ENCODE data around the gene DDB1. TPM values are rescaled to one million over a fixed set of nuclear protein-coding genes. Genes with fewer than 3 reads are reported as not detected.
A peak's percentile ranks its signal among the peaks of the same experiment; 100 is the strongest.

The DDB1 gene
- total and polyA plus RNA-seq, 9 of the 15 experiments (the other 6 are each of a cell fraction or from before 2014, with no cell fraction given), result 172 to 361 (median 266) TPM

DNA sequence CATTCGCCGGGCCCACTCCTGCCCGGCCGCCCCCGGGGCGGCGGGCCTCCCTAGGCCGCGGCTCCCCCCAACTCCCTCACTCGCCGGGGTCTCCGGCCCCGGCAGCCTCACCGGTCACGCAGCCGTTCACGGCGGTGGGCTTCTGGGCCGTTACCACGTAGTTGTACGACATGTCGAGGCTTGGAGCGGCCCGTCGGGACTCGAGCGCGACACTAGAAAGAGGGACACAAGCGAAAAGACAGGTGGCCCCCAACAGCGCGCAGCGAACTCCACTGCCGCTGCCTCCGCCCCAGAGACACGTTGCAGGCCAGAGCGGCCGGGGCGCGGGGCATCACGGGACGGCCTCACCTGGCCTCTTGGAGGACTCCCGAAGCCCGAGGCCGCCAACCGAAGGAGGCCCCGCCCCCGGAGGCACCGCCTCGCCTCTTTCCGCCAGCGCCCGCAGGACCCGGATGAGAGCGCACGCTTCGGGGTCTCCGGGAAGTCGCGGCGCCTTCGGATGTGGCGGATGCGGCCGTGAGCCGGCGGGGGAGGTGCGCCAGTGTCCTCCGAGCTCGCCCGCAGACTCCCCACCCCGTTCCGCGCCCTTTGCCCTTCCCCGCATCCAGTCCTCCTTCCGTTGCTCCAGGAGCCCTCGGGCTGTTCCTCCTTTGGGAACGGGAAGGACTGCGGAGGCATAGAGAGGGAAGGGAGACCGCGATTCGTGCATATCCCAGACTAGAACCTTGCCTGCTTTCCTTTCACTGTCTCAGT lies at the start of gene DDB1, which contains the start of gene TKFC (continued):
- no peak for TF ChIP-seq RAD51 (IDR thresholded peaks at IDR 0.05; ENCODE audit: borderline replicate concordance, low read depth)
- no peak for TF ChIP-seq ZNF778 (CRISPR knock-in tag; IDR thresholded peaks at IDR 0.05)
- no peak for TF ChIP-seq SRSF7 (optimal IDR thresholded peaks at IDR 0.05; ENCODE audit: low read depth, low read length)
- TF ChIP-seq SPI1 (IDR thresholded peaks at IDR 0.05; ENCODE audit: borderline replicate concordance, low read depth, low read length), result peak; percentile 32; the same call in 1 of the 2 replicates
- TF ChIP-seq TEAD4 (IDR thresholded peaks at IDR 0.05; ENCODE audit: low read length), result no peak
- TF ChIP-seq TEAD4 (CRISPR knock-in tag; IDR thresholded peaks at IDR 0.05; ENCODE audit: borderline replicate concordance), result no peak
- TF ChIP-seq, protein P1, sequence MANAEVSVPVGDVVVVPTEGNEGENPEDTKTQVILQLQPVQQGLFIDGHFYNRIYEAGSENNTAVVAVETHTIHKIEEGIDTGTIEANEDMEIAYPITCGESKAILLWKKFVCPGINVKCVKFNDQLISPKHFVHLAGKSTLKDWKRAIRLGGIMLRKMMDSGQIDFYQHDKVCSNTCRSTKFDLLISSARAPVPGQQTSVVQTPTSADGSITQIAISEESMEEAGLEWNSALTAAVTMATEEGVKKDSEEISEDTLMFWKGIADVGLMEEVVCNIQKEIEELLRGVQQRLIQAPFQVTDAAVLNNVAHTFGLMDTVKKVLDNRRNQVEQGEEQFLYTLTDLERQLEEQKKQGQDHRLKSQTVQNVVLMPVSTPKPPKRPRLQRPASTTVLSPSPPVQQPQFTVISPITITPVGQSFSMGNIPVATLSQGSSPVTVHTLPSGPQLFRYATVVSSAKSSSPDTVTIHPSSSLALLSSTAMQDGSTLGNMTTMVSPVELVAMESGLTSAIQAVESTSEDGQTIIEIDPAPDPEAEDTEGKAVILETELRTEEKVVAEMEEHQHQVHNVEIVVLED (CRISPR knock-in tag; IDR thresholded peaks at IDR 0.05), result peak; percentile 63; the same call in 1 of the 2 replicates
- no peak for TF ChIP-seq HDAC8 (tag; IDR thresholded peaks at IDR 0.05)
- TF ChIP-seq KLF6 (CRISPR knock-in tag; IDR thresholded peaks at IDR 0.05; ENCODE audit: borderline replicate concordance), result 0 out of 2 replicates have a peak, but pooled peaks have one; percentile 67
- TF ChIP-seq GTF2F1 (IDR thresholded peaks at IDR 0.05; ENCODE audit: low read depth, low read length), result peak; percentile 75; the same call in 1 of the 2 replicates
- TF ChIP-seq, protein P2, sequence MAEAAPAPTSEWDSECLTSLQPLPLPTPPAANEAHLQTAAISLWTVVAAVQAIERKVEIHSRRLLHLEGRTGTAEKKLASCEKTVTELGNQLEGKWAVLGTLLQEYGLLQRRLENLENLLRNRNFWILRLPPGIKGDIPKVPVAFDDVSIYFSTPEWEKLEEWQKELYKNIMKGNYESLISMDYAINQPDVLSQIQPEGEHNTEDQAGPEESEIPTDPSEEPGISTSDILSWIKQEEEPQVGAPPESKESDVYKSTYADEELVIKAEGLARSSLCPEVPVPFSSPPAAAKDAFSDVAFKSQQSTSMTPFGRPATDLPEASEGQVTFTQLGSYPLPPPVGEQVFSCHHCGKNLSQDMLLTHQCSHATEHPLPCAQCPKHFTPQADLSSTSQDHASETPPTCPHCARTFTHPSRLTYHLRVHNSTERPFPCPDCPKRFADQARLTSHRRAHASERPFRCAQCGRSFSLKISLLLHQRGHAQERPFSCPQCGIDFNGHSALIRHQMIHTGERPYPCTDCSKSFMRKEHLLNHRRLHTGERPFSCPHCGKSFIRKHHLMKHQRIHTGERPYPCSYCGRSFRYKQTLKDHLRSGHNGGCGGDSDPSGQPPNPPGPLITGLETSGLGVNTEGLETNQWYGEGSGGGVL (CRISPR knock-in tag; IDR thresholded peaks at IDR 0.05), result no peak
- TF ChIP-seq, protein P3, sequence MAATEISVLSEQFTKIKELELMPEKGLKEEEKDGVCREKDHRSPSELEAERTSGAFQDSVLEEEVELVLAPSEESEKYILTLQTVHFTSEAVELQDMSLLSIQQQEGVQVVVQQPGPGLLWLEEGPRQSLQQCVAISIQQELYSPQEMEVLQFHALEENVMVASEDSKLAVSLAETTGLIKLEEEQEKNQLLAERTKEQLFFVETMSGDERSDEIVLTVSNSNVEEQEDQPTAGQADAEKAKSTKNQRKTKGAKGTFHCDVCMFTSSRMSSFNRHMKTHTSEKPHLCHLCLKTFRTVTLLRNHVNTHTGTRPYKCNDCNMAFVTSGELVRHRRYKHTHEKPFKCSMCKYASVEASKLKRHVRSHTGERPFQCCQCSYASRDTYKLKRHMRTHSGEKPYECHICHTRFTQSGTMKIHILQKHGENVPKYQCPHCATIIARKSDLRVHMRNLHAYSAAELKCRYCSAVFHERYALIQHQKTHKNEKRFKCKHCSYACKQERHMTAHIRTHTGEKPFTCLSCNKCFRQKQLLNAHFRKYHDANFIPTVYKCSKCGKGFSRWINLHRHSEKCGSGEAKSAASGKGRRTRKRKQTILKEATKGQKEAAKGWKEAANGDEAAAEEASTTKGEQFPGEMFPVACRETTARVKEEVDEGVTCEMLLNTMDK (IDR thresholded peaks at IDR 0.05; ENCODE audit: borderline replicate concordance, insufficient read depth, low read depth, low read length, poor library complexity, severe bottlenecking), result peak; percentile 2
- TF ChIP-seq HDAC1 (IDR thresholded peaks at IDR 0.05), result peak in 1 of 2 experiments; percentile 86; a peak in 2 of 4 replicates
- TF ChIP-seq TCF7 (IDR thresholded peaks at IDR 0.05; ENCODE audit: borderline replicate concordance), result 0 out of 2 replicates have a peak, but pooled peaks have one; percentile 9
- TF ChIP-seq ZNF232 (CRISPR knock-in tag; IDR thresholded peaks at IDR 0.05), result no peak
- TF ChIP-seq RBM17 (IDR thresholded peaks at IDR 0.05; ENCODE audit: borderline replicate concordance, low read depth, low read length), result no peak
- TF ChIP-seq ZNF146 (CRISPR knock-in tag; IDR thresholded peaks at IDR 0.05; ENCODE audit: unreplicated experiment), result no peak
- TF ChIP-seq GTF2E2 (tag; IDR thresholded peaks at IDR 0.05), result peak; percentile 85
- TF ChIP-seq, protein P4, sequence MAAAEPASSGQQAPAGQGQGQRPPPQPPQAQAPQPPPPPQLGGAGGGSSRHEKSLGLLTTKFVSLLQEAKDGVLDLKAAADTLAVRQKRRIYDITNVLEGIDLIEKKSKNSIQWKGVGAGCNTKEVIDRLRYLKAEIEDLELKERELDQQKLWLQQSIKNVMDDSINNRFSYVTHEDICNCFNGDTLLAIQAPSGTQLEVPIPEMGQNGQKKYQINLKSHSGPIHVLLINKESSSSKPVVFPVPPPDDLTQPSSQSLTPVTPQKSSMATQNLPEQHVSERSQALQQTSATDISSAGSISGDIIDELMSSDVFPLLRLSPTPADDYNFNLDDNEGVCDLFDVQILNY (CRISPR knock-in tag; IDR thresholded peaks at IDR 0.05), result no peak
- 0 out of 2 replicates have a peak, but pooled peaks have one; percentile 34 for TF ChIP-seq BRD4 (IDR thresholded peaks at IDR 0.05)
